Colonic mucosa (tissue), 4 donors: ENCODE results near the gene SLC6A13. TPM values are rescaled to one million over a fixed set of nuclear protein-coding genes. Genes with fewer than 3 reads are reported as not detected.

Experiments used
- DNase-seq: peaks from one replicate; pipeline ENCODE4 v3.0.0-alpha.2; 2020
- H3K27ac ChIP-seq: fragments of 200-600 bp; one replicate; pipeline ENCODE4 v1.8.0; 2021
- H3K27me3 ChIP-seq: fragments of 200-600 bp; one replicate; pipeline ENCODE4 v1.8.0; 2021
- H3K36me3 ChIP-seq: fragments of 200-600 bp; one replicate; pipeline ENCODE4 v1.8.0; 2021
- H3K4me1 ChIP-seq: fragments of 200-600 bp; one replicate; pipeline ENCODE4 v1.8.0; 2021; ENCODE audit warnings: mild to moderate bottlenecking
- H3K4me3 ChIP-seq: fragments of 200-600 bp; one replicate; pipeline ENCODE4 v1.8.0; 2021
- H3K9ac ChIP-seq, 2 donors: one replicate each; pipeline ENCODE4 v1.7.0; 2013; ENCODE audit warnings: control low read depth in 2 of 2, low read depth in 2 of 2, low read length in 2 of 2
- H3K9me3 ChIP-seq: fragments of 200-600 bp; one replicate; pipeline ENCODE4 v1.8.0; 2021
- intact Hi-C: fragments of 100-400 bp; cut with DNase I; formaldehyde crosslinking; loops from one replicate; pipeline ENCODE4 v1.14.1; 2022
- total RNA-seq, 2 donors: library from RNA; stranded (reverse); fragmentation: NEBNext Ultra II Directional in 1 of 2; extraction: Animal tissue kit (Norgen Biotek cat#: 25700) in 1 of 2; gene quantifications; one replicate each; pipeline ENCODE4 v1.2.1, GENCODE V29; 2021
- TF ChIP-seq, protein P1 (sequence below): fragments of 200-600 bp; IDR thresholded peaks from one replicate; pipeline ENCODE4 v1.8.0; 2022; ENCODE audit warnings: antibody characterized with exemption, mild to moderate bottlenecking
- donor health status: healthy.
- donor health status: DM: no; HTN: no; CAD: no.
- donor health status: DM: no; HTN: no; CAD: no.

SLC6A13 gene
- total RNA-seq, 2 donors from 2014 or later, result not detected

- TF ChIP-seq, protein P1, sequence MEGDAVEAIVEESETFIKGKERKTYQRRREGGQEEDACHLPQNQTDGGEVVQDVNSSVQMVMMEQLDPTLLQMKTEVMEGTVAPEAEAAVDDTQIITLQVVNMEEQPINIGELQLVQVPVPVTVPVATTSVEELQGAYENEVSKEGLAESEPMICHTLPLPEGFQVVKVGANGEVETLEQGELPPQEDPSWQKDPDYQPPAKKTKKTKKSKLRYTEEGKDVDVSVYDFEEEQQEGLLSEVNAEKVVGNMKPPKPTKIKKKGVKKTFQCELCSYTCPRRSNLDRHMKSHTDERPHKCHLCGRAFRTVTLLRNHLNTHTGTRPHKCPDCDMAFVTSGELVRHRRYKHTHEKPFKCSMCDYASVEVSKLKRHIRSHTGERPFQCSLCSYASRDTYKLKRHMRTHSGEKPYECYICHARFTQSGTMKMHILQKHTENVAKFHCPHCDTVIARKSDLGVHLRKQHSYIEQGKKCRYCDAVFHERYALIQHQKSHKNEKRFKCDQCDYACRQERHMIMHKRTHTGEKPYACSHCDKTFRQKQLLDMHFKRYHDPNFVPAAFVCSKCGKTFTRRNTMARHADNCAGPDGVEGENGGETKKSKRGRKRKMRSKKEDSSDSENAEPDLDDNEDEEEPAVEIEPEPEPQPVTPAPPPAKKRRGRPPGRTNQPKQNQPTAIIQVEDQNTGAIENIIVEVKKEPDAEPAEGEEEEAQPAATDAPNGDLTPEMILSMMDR, result no peak
- Histone ChIP-seq H3K27me3 (no peaks in the 10 kb centered on the region), H3K36me3 (no peaks in the 10 kb centered on the region), H3K9me3 (no peaks in the 10 kb centered on the region), H3K4me1 (no peaks in the 10 kb centered on the region), H3K4me3 (no peak overlapping the region), H3K27ac (no peak overlapping the region), H3K9ac (no peak overlapping the region)
- DNase-seq, result no peak
- intact Hi-C loops, result no loop called here
Observed at GRCh38 chr12:228846-229200, 33.8 kb downstream of the SLC6A13 start.

DNA sequence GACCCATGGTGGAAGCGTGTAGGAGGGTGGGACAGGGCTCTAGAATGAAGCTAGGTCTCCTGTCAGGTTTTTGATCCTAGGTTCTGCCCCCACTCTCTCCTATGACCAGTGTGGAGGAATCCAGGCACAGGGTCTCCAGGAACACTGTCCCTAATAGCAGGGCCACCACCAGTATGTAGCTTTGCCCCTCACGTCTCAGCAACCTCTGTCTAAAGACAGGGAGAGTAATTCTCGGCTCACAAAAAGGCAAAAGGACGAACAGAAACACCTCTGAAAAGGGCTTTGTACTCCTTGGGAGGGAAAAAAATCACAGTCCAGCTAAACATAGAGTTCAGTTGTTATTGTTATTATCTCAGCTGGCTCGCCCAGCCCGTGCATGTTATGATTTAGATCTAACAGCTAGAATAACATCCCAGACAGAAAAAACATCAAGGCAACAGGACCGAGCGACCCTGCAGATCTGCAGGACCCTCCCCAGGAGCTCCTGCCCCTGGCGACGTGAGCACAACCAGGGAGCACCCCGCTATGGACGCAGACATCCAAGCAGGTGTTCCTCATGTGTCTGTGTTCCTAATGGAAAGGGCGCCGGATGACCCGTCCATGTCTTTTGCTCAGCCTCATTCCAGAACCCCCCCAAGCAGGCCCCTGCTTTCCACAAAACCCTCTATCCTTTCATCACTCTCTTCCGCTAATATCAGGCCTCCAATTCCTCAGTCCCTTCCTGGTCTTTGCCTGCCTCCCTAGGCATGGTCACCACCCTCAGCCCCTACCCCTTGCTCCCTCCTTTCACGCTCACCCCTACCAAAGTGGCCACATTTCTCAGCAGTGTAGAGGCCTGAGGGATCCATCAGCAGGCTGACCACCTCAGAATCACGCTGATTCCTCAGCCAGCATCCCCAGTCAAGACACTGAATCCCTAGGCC, 34.5 kb downstream of the SLC6A13 start:
- H3K9me3 ChIP-seq, result no peaks in the 10 kb centered on the region
- TF ChIP-seq, protein P1, result no peak
- no peaks in the 10 kb centered on the region for H3K36me3 ChIP-seq
- no peaks in the 10 kb centered on the region for H3K4me1 ChIP-seq
- H3K9ac ChIP-seq, result no peak overlapping the region
- H3K27ac ChIP-seq, result no peak overlapping the region
- intact Hi-C loops, result no loop called here
- H3K27me3 ChIP-seq, result no peaks in the 10 kb centered on the region
- no peak for DNase-seq
- no peak overlapping the region for H3K4me3 ChIP-seq

GRCh38 chr12:227286-227915, 35.2 kb downstream of the SLC6A13 start:
- Histone ChIP-seq H3K9ac (no peak overlapping the region), H3K4me1 (no peaks in the 10 kb centered on the region), H3K27me3 (no peaks in the 10 kb centered on the region), H3K36me3 (no peaks in the 10 kb centered on the region), H3K27ac (no peak overlapping the region), H3K4me3 (no peak overlapping the region), H3K9me3 (no peaks in the 10 kb centered on the region)
- intact Hi-C loops, result no loop called here
- no peak for DNase-seq
- TF ChIP-seq, protein P1, result no peak

GRCh38 chr12:226401-226800, 36.2 kb downstream of the SLC6A13 start:
- Histone ChIP-seq H3K4me3 (no peak overlapping the region), H3K9me3 (no peaks in the 10 kb centered on the region), H3K4me1 (no peaks in the 10 kb centered on the region), H3K27ac (no peak overlapping the region), H3K27me3 (no peaks in the 10 kb centered on the region), H3K36me3 (no peaks in the 10 kb centered on the region), H3K9ac (no peak overlapping the region)
- intact Hi-C loops, result no loop called here
- TF ChIP-seq, protein P1, result no peak
- DNase-seq, result no peak

- Histone ChIP-seq H3K27ac (no peak overlapping the region), H3K4me1 (no peaks in the 10 kb centered on the region), H3K9ac (no peak overlapping the region), H3K4me3 (no peak overlapping the region), H3K9me3 (no peaks in the 10 kb centered on the region), H3K27me3 (no peaks in the 10 kb centered on the region), H3K36me3 (no peaks in the 10 kb centered on the region)
- DNase-seq, result no peak
- TF ChIP-seq, protein P1, result no peak
- intact Hi-C loops, result no loop called here
Observed at GRCh38 chr12:225012-225411, 37.6 kb downstream of the SLC6A13 start.
